ENCODE data around the gene WDR48.

- TF ChIP-seq CTCF (IDR thresholded peaks at IDR 0.05; ENCODE audit: borderline replicate concordance, extremely low read depth, low read length, poor library complexity, severe bottlenecking) (no peak), EZH2 (IDR thresholded peaks at IDR 0.05; ENCODE audit: borderline replicate concordance, low read depth, low read length, severe bottlenecking) (no peak)
Measured at GRCh38 chr3:39015418-39015817, 36.4 kb upstream of the WDR48 start.
